ENCODE results near the gene PPARA.
"Not testable (repeated sequence)": the region's sequence is repeated elsewhere in the genome, so short reads cannot be mapped to it uniquely, and the experiment has no call there.

The PPARA gene

DNA sequence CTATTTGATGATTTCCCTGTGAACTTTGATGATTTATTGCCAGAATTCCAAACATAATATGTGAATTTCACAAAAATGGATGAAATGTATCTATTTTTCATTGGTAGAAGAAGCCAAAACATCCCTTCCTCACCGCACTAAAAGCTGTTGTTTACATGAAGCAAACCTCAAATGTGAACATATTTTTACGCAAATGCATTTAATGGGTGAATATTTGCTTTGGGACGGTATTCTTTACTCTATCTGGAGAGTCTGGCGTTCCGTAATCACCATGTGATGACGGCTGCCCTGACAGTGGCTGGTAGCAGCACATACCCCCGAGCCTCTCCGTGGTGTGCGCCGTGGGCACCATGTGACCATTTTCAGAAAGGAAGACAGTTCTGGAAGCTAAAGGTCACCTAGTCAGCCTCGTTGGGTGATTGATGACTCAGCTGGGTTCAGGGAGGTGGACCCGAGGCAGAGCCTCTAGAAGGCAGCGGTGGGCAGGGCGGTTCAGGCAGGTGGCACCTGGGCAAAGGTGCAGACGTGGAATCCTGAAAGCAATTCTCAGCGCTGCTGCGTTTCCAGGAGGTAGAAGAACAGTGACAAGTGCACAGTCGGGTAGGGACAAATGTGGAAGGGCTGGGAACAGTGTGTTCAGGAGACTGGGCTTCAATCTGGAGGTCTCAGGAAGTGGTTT, 45.3 kb downstream of the PPARA start:
- H3K27me3 ChIP-seq (replicated peaks; ENCODE audit: insufficient read depth, low read length) = no peaks in the 10 kb centered on the region
- H2AFZ ChIP-seq (ENCODE audit: low read length) = no peak overlapping the region
- H3K27ac ChIP-seq (ENCODE audit: low read length) = no peak overlapping the region
- no peak overlapping the region for H3K4me3 ChIP-seq (ENCODE audit: low read length)
- H3K4me1 ChIP-seq (ENCODE audit: low read length) = no peaks in the 10 kb centered on the region
- H3K9me3 ChIP-seq (replicated peaks; ENCODE audit: insufficient read depth, low read length) = no peaks in the 10 kb centered on the region
- H4K20me1 ChIP-seq (ENCODE audit: insufficient read depth, low read length) = no peaks in the 10 kb centered on the region
- H3K4me2 ChIP-seq (ENCODE audit: low read depth, low read length) = no peak overlapping the region
- no peak for DNase-seq
- H3K9me2 ChIP-seq (replicated peaks; ENCODE audit: insufficient read depth, low read length) = no peaks in the 10 kb centered on the region
- H3K36me3 ChIP-seq (replicated peaks; ENCODE audit: insufficient read depth, low read length) = no peaks in the 10 kb centered on the region
- no peaks in the 10 kb centered on the region for H3F3A ChIP-seq (ENCODE audit: insufficient read depth, low read length)
- H3K9ac ChIP-seq (ENCODE audit: low read length) = no peak overlapping the region
- TF ChIP-seq, protein P1, sequence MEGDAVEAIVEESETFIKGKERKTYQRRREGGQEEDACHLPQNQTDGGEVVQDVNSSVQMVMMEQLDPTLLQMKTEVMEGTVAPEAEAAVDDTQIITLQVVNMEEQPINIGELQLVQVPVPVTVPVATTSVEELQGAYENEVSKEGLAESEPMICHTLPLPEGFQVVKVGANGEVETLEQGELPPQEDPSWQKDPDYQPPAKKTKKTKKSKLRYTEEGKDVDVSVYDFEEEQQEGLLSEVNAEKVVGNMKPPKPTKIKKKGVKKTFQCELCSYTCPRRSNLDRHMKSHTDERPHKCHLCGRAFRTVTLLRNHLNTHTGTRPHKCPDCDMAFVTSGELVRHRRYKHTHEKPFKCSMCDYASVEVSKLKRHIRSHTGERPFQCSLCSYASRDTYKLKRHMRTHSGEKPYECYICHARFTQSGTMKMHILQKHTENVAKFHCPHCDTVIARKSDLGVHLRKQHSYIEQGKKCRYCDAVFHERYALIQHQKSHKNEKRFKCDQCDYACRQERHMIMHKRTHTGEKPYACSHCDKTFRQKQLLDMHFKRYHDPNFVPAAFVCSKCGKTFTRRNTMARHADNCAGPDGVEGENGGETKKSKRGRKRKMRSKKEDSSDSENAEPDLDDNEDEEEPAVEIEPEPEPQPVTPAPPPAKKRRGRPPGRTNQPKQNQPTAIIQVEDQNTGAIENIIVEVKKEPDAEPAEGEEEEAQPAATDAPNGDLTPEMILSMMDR (IDR thresholded peaks at IDR 0.05; ENCODE audit: low read length) = no peak
- TF ChIP-seq EZH2 (optimal IDR thresholded peaks at IDR 0.05; ENCODE audit: low read depth, low read length) (no peak), EZH2phosphoT487 (IDR thresholded peaks at IDR 0.05; ENCODE audit: low read length) (no peak)
- no peaks in the 10 kb centered on the region for H3K79me2 ChIP-seq (ENCODE audit: low read length)

DNA sequence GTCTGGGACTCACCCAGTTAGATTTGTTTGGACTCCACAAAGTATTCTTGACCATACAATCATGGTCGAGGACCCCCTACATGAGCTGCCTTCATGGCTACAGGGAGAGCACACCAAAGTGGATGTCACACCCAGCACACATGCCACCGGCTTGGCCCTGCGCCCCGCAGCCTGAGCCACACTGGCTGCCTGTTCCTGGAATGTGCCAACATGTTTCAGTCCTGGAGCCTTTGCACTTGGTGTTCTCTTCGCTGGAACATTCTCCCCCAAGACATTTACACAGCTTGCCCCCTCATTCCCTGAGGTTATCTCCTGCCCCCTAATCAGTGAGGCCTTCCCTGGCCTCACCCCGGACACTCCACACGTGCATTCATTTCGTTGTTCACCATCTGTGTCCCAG, 46.0 kb downstream of the PPARA start:
- Histone ChIP-seq H3K9me3 (replicated peaks; ENCODE audit: insufficient read depth, low read length) (no peaks in the 10 kb centered on the region), H3K4me3 (ENCODE audit: low read length) (no peak overlapping the region), H3K9ac (ENCODE audit: low read length) (no peak overlapping the region), H3F3A (ENCODE audit: insufficient read depth, low read length) (no peaks in the 10 kb centered on the region), H3K27ac (ENCODE audit: low read length) (no peak overlapping the region), H3K79me2 (ENCODE audit: low read length) (no peaks in the 10 kb centered on the region), H3K27me3 (replicated peaks; ENCODE audit: insufficient read depth, low read length) (no peaks in the 10 kb centered on the region), H3K36me3 (replicated peaks; ENCODE audit: insufficient read depth, low read length) (no peaks in the 10 kb centered on the region), H3K4me1 (ENCODE audit: low read length) (no peaks in the 10 kb centered on the region), H2AFZ (ENCODE audit: low read length) (no peak overlapping the region), H3K4me2 (ENCODE audit: low read depth, low read length) (no peak overlapping the region), H4K20me1 (ENCODE audit: insufficient read depth, low read length) (no peaks in the 10 kb centered on the region), H3K9me2 (replicated peaks; ENCODE audit: insufficient read depth, low read length) (no peaks in the 10 kb centered on the region)
- DNase-seq = no peak
- TF ChIP-seq EZH2 (optimal IDR thresholded peaks at IDR 0.05; ENCODE audit: low read depth, low read length) = no peak
- TF ChIP-seq, protein P1 (IDR thresholded peaks at IDR 0.05; ENCODE audit: low read length) = no peak
- TF ChIP-seq EZH2phosphoT487 (IDR thresholded peaks at IDR 0.05; ENCODE audit: low read length) = no peak

DNA sequence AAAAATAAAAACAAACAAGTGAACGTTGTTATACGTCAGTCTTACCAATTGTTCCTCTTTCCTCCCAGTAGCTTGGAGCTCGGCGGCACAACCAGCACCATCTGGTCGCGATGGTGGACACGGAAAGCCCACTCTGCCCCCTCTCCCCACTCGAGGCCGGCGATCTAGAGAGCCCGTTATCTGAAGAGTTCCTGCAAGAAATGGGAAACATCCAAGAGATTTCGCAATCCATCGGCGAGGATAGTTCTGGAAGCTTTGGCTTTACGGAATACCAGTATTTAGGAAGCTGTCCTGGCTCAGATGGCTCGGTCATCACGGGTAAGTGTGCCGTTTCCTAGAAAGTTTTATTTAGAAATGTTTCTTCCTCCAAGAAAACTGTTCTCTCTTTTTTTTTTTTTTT, 47.9 kb downstream of the PPARA start:
- no peak overlapping the region for H3K27ac ChIP-seq (ENCODE audit: low read length)
- H3K9me3 ChIP-seq (replicated peaks; ENCODE audit: insufficient read depth, low read length) = no peaks in the 10 kb centered on the region
- no peaks in the 10 kb centered on the region for H3K9me2 ChIP-seq (replicated peaks; ENCODE audit: insufficient read depth, low read length)
- H3K27me3 ChIP-seq (replicated peaks; ENCODE audit: insufficient read depth, low read length) = no peaks in the 10 kb centered on the region
- H3K36me3 ChIP-seq (replicated peaks; ENCODE audit: insufficient read depth, low read length) = no peaks in the 10 kb centered on the region
- no peak for TF ChIP-seq EZH2phosphoT487 (IDR thresholded peaks at IDR 0.05; ENCODE audit: low read length)
- no peak overlapping the region for H3K9ac ChIP-seq (ENCODE audit: low read length)
- H3K4me1 ChIP-seq (ENCODE audit: low read length) = no peaks in the 10 kb centered on the region
- no peak overlapping the region for H2AFZ ChIP-seq (ENCODE audit: low read length)
- H3K4me2 ChIP-seq (ENCODE audit: low read depth, low read length) = no peak overlapping the region
- DNase-seq = no peak
- H4K20me1 ChIP-seq (ENCODE audit: insufficient read depth, low read length) = no peaks in the 10 kb centered on the region
- H3F3A ChIP-seq (ENCODE audit: insufficient read depth, low read length) = no peaks in the 10 kb centered on the region
- H3K79me2 ChIP-seq (ENCODE audit: low read length) = no peaks in the 10 kb centered on the region
- H3K4me3 ChIP-seq (ENCODE audit: low read length) = no peak overlapping the region

DNA sequence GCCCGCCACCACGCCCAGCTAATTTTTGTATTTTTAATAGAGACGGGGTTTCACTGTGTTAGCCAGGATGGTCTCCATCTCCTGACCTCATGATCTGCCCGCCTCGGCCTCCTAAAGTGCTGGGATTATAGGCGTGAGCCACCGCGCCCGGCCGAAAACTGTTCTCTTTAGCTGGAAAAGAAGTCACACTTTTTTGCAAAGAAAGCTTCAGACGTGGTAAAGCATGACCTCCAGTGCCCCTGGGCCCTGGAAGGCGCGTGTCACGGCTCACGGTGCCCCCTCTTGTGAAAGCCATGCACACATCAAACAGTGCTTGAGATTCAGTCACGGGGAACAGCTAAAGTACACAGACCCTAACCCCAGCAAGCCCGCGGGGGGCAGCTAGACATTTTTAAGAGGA, 48.5 kb downstream of the PPARA start:
- H3K9ac ChIP-seq (ENCODE audit: low read length); H3K79me2 ChIP-seq (ENCODE audit: low read length); DNase-seq; H3K27me3 ChIP-seq (replicated peaks; ENCODE audit: insufficient read depth, low read length); H3K27ac ChIP-seq (ENCODE audit: low read length); H4K20me1 ChIP-seq (ENCODE audit: insufficient read depth, low read length); H2AFZ ChIP-seq (ENCODE audit: low read length); H3K9me3 ChIP-seq (replicated peaks; ENCODE audit: insufficient read depth, low read length); H3F3A ChIP-seq (ENCODE audit: insufficient read depth, low read length); H3K36me3 ChIP-seq (replicated peaks; ENCODE audit: insufficient read depth, low read length); H3K4me2 ChIP-seq (ENCODE audit: low read depth, low read length); H3K4me1 ChIP-seq (ENCODE audit: low read length); H3K9me2 ChIP-seq (replicated peaks; ENCODE audit: insufficient read depth, low read length); H3K4me3 ChIP-seq (ENCODE audit: low read length): not testable (repeated sequence)

Measured in MM.1S (cell line).